Thyroid gland (tissue), 4 donors: Measurements from ENCODE around the gene CAPN14.

Experiments
- CTCF ChIP-seq, 6 experiments: fragments of 200-600 bp in 3 of 6; fragments of 450-650 bp in 3 of 6; sonication (generic) in 3 of 6; IDR thresholded peaks; one replicate each; pipeline ENCODE4 v1.5.1; 2016 to 2019; ENCODE audit warnings: antibody characterized with exemption in 6 of 6, mild to moderate bottlenecking in 2 of 6, inconsistent platforms in 1 of 6, moderate library complexity in 1 of 6
- POLR2A ChIP-seq, 2 donors: fragments of 450-650 bp; IDR thresholded peaks; one replicate each; pipeline ENCODE4 v1.6.1; 2017; ENCODE audit warnings: antibody characterized with exemption in 2 of 2, mild to moderate bottlenecking in 2 of 2, moderate library complexity in 1 of 2

- TF ChIP-seq POLR2A (IDR thresholded peaks at IDR 0.05) = no peak
- TF ChIP-seq CTCF (IDR thresholded peaks at IDR 0.05) = no peak
Observed at GRCh38 chr2:31240381-31241365, 23.4 kb upstream of the CAPN14 start.
